ENCODE measurements around the gene TAC3. TPM values are rescaled to one million over a fixed set of nuclear protein-coding genes. Genes with fewer than 3 reads are reported as not detected.

Gene TAC3
- total and polyA plus RNA-seq, 2 donors (not counting 3 experiments of a cell fraction or from before 2014, with no cell fraction given) = not detected

GRCh38 chr12:57011438-57012424, 4.6 kb downstream of the TAC3 start:
- BruUV-seq (replicated peaks) = no TSS peak
- no peak overlapping the region for H3K27ac ChIP-seq (ENCODE audit: insufficient read depth, low read depth, low read length)
- FAIRE-seq (no peak), DNase-seq (ENCODE audit: low read depth, low spot score) (no peak)
- H3K4me1 ChIP-seq (ENCODE audit: control insufficient read depth, extremely low read depth, insufficient read depth, low read length) = peaks cover 2% of the 10 kb centered on the region
- ChIA-PET CTCF (interaction anchor here (1.0 to 1.7 kb wide), 6 partner anchors 24 to 101 kb away, joined by 3 to 6 read pairs (median 4); no protein-coding TSS in a partner anchor), POLR2A (no interaction called here)
- H3K9ac ChIP-seq (replicated peaks; ENCODE audit: extremely low read depth, insufficient read depth, low read length) = no peak overlapping the region
- dilution Hi-C loops (cut with MboI; ENCODE audit: extremely low pct_ligation_motif_present, low sequenced_read_pairs) = no loop called here
- no peaks in the 10 kb centered on the region for H3K36me3 ChIP-seq (ENCODE audit: control insufficient read depth in 2 of 2, extremely low read depth in 1 of 2, insufficient read depth in 2 of 2, low read length in 2 of 2)
- H3K4me3 ChIP-seq (replicated peaks in 1 of 3; ENCODE audit: insufficient read depth in 1 of 3, low read depth in 1 of 3, low read length in 3 of 3) = no peak overlapping the region
- H3K9me3 ChIP-seq (replicated peaks; ENCODE audit: control insufficient read depth, insufficient read depth, low read length) = no peaks in the 10 kb centered on the region
- H4K20me1 ChIP-seq (replicated peaks; ENCODE audit: control insufficient read depth, extremely low read depth, insufficient read depth, low read length) = no peaks in the 10 kb centered on the region
- H2AFZ ChIP-seq (ENCODE audit: low read depth, low read length) = no peak overlapping the region
- H3K9me1 ChIP-seq (replicated peaks; ENCODE audit: control insufficient read depth, extremely low read depth, insufficient read depth, low read length) = no peaks in the 10 kb centered on the region
- peaks cover 23 to 24% of the 10 kb centered on the region in 2 experiments for H3K27me3 ChIP-seq (ENCODE audit: control insufficient read depth in 2 of 2, insufficient read depth in 2 of 2, low read length in 2 of 2)
- no peaks in the 10 kb centered on the region for H3K79me2 ChIP-seq (ENCODE audit: control insufficient read depth, insufficient read depth, low read length)
- TF ChIP-seq FOS (IDR thresholded peaks at IDR 0.05; ENCODE audit: borderline replicate concordance, insufficient read depth, low read length) (no peak), GATA2 (IDR thresholded peaks at IDR 0.05; ENCODE audit: insufficient read depth, insufficient read length, low read depth, low read length) (no peak), MAX (IDR thresholded peaks at IDR 0.05; ENCODE audit: insufficient read depth, insufficient read length) (no peak), EZH2 (IDR thresholded peaks at IDR 0.05; ENCODE audit: borderline replicate concordance, low read depth, low read length, severe bottlenecking) (no peak), CTCF (IDR thresholded peaks at IDR 0.05; ENCODE audit: extremely low read depth in 1 of 2, insufficient read depth in 1 of 2, low read depth in 1 of 2, low read length in 2 of 2) (no peak), MYC (IDR thresholded peaks at IDR 0.05; ENCODE audit: low read depth, low read length) (no peak), POLR2AphosphoS5 (IDR thresholded peaks at IDR 0.05; ENCODE audit: insufficient read depth, low read depth, low read length) (no peak), JUN (IDR thresholded peaks at IDR 0.05; ENCODE audit: borderline replicate concordance, insufficient read depth, insufficient read length, low read depth) (no peak)
- intact Hi-C loops (cut with micrococcal nuclease) = no loop called here
- H3K4me2 ChIP-seq (ENCODE audit: insufficient read depth, low read length) = no peak overlapping the region

Data from endothelial cell of umbilical vein (primary cell).